GM23248 (cell line): ENCODE measurements around the gene HOXB3.

Experiments
- EZH2 ChIP-seq: fragments of 200-600 bp; sonication (generic); IDR thresholded peaks from 2 replicates; pipeline ENCODE4 v1.6.1; 2018; ENCODE audit warnings: antibody characterized with exemption, mild to moderate bottlenecking; ENCODE audit not compliant: insufficient read depth, poor library complexity, severe bottlenecking
- EZH2phosphoT487 ChIP-seq: fragments of 200-600 bp; sonication (generic); IDR thresholded peaks from 2 replicates; pipeline ENCODE4 v1.6.1; 2018; ENCODE audit warnings: antibody characterized with exemption, moderate library complexity, mild to moderate bottlenecking, low read depth; ENCODE audit not compliant: insufficient read depth

DNA sequence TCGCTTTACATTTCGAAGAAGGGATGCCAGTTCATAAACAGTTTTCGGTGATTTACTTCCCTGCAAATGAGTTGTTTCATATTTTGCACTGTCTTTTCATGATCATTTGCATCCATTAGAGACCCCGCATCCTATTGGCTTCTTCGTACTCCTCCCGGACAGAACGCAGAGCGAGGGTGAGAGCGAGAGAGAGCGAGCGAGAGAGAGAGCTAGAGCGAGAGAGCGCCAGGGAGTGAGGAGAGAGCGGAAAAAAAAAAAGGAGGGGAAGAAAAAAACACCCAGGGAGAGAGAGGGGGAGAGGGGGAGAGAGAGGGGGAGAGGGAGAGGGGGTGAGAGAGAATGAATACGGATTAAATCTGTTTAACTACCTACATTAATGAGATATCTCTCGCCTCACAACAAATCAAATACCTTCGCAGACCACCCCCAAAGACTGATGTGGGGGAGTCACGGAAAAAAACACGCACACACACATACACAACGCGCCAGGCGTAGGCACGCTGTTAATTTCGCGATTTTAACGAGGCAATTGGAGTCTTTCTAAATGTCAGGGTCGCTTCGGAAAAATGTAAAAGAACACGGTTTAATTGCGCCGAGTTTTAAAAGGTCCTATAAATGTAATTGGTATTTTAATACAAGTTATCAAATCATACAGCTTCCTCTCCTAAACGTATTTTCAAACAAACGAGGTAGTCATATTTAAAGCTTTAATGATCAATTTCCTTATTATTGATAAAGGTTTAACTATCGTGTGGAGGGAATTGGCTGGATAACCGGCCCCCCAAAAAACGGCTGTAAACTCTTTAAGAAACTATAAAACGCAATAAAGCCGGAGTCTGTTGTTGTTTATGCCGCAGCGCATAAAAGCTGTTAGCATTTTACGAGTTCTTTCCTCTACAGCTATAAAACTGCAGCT lies 25.3 kb upstream of the HOXB3 start, which contains the start of gene HOXB8:
- TF ChIP-seq EZH2phosphoT487 (peak; percentile 77; the same call in 1 of the 2 replicates), EZH2 (peak; percentile 97)
